HFF-Myc (cell line): Measurements from ENCODE around the gene SLC1A6.

Experiments
- DNase-seq: peaks from one replicate; pipeline ENCODE4 v3.0.0-alpha.2; 2011; ENCODE audit warnings: low read depth; ENCODE audit errors: extremely low read depth
- H3K4me3 ChIP-seq: replicated peaks from 2 replicates; pipeline ENCODE4 v1.5.1; 2011; ENCODE audit warnings: low read depth, mild to moderate bottlenecking, control low read depth, low read length
- TF ChIP-seq, protein P1 (sequence below): IDR thresholded peaks from 2 replicates; pipeline ENCODE4 v1.5.1; 2012; ENCODE audit warnings: mild to moderate bottlenecking, low read depth, low read length, control low read depth; ENCODE audit errors: missing control alignments

SLC1A6 gene

GRCh38 chr19:14943601-14944000, 36.1 kb downstream of the SLC1A6 start:
- TF ChIP-seq, protein P1, sequence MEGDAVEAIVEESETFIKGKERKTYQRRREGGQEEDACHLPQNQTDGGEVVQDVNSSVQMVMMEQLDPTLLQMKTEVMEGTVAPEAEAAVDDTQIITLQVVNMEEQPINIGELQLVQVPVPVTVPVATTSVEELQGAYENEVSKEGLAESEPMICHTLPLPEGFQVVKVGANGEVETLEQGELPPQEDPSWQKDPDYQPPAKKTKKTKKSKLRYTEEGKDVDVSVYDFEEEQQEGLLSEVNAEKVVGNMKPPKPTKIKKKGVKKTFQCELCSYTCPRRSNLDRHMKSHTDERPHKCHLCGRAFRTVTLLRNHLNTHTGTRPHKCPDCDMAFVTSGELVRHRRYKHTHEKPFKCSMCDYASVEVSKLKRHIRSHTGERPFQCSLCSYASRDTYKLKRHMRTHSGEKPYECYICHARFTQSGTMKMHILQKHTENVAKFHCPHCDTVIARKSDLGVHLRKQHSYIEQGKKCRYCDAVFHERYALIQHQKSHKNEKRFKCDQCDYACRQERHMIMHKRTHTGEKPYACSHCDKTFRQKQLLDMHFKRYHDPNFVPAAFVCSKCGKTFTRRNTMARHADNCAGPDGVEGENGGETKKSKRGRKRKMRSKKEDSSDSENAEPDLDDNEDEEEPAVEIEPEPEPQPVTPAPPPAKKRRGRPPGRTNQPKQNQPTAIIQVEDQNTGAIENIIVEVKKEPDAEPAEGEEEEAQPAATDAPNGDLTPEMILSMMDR = no peak
- DNase-seq = no peak
- no peak overlapping the region for H3K4me3 ChIP-seq

- TF ChIP-seq, protein P1 = no peak
- no peak for DNase-seq
- no peak within 1 kb of the TSS for H3K4me3 ChIP-seq
Measured at GRCh38 chr19:14941189-14941588, 38.5 kb downstream of the SLC1A6 start, which contains the start of gene OR7C2. Gene OR7C2 (plus strand): TSS chr19:14941489. CDS start chr19:14941489, 0 bp downstream.

DNA sequence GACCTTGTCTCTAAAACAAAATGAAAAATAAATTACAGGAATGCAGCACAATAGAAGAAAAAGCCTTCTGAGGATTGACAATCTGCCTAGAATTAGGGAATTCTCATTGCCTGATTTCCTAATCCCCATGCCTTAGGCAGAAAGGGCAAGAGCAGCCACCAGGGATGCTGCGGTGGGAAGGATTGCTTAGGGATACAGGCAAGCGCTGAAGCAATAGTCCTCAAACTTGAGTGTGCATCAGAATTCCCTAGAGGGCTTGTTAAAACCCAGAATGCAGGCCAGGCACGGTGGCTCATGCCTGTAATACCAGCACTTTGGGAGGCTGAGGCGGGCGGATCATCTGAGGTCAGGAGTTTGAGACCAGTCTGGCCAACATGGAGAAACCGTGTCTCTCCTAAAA, 39.4 kb downstream of the SLC1A6 start:
- TF ChIP-seq, protein P1 = no peak
- H3K4me3 ChIP-seq = no peak overlapping the region
- DNase-seq = no peak

DNA sequence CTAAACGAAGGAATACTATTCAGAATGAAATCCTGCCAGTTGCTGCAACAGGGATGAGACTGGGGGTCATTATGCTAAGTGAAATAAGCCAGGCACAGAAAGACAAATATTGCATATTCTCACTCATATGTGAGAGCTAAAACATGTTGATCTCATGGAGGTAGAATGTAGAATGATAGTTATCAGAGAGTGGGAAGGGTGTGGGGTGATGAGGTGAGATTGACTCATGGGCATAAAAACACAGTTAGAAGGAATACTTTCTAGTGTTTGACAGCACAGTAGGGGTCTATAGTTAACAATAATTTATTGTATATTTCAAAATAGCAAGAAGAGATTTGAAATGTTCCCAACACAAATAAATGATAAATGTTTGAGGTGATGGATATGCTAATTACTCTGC, 46.2 kb downstream of the SLC1A6 start:
- TF ChIP-seq, protein P1 = no peak
- H3K4me3 ChIP-seq = no peak overlapping the region
- no peak for DNase-seq

GRCh38 chr19:14916848-14917247, 62.8 kb downstream of the SLC1A6 start:
- no peak for DNase-seq
- TF ChIP-seq, protein P1 = no peak
- no peak overlapping the region for H3K4me3 ChIP-seq

- DNase-seq = no peak
- H3K4me3 ChIP-seq = no peak overlapping the region
- TF ChIP-seq, protein P1 = no peak
Measured at GRCh38 chr19:14915116-14915515, 64.5 kb downstream of the SLC1A6 start.

DNA sequence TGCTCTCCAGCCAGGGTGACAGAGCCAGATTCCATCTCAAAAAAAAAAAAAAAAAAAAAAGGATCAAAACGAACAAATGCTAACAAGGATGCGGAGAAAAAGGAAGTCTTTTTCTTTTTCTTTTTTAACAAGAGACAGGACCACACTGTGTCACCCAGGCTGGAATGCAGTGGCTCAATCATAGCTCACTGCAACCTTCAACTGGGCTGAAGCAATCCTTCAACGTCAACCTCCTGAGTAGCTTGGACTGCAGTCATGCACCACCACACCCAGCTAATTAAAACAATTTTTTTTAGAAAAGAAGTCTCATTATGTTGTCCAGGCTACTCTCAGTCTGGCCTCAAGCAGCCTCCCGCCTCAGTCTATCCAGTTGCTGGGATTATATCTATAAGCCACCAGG, 73.0 kb downstream of the SLC1A6 start:
- no peak overlapping the region for H3K4me3 ChIP-seq
- DNase-seq = no peak
- TF ChIP-seq, protein P1 = no peak
